GM23248 (cell line): ENCODE data around the gene EP400.

Source experiments
- EZH2 ChIP-seq: fragments of 200-600 bp; sonication (generic); IDR thresholded peaks from 2 replicates; pipeline ENCODE4 v1.6.1; 2018; ENCODE audit warnings: antibody characterized with exemption, mild to moderate bottlenecking; ENCODE audit not compliant: insufficient read depth, poor library complexity, severe bottlenecking
- EZH2phosphoT487 ChIP-seq: fragments of 200-600 bp; sonication (generic); IDR thresholded peaks from 2 replicates; pipeline ENCODE4 v1.6.1; 2018; ENCODE audit warnings: antibody characterized with exemption, moderate library complexity, mild to moderate bottlenecking, low read depth; ENCODE audit not compliant: insufficient read depth

GRCh38 chr12:132125736-132126135 lies 176.0 kb downstream of the EP400 start:
- TF ChIP-seq EZH2phosphoT487 (no peak), EZH2 (no peak)
